H1 (cell line): ENCODE measurements around the gene CROCC2. TPM values are rescaled to one million over a fixed set of nuclear protein-coding genes. Genes with fewer than 3 reads are reported as not detected.

Experiments
- JUND ChIP-seq: IDR thresholded peaks from 2 replicates; pipeline ENCODE4 v1.6.1; 2011; ENCODE audit warnings: mild to moderate bottlenecking, improper control_type of control experiment, low read length
- polyA plus RNA-seq, 7 experiments: library from polyadenylated mRNA; depleted of rRNA in 3 of 7; stranded (reverse) in 5 of 7; unstranded in 2 of 7; fragments of >200 nt in 5 of 7; fragments of 200-250 nt in 2 of 7; gene quantifications; 1 replicate in 5 of 7; 2 replicates in 1 of 7; 4 replicates in 1 of 7; pipeline versions ENCODE4 v1.2.1 to v1.2.3, GENCODE V29; 2011 to 2013; ENCODE audit warnings: missing spikeins in 2 of 7, mixed read lengths in 2 of 7
- total RNA-seq: library from RNA; stranded (reverse); fragmentation: NEBNext Ultra II Directional; extraction: Animal tissue kit (Norgen Biotek cat#: 25700); gene quantifications from 2 replicates; pipeline ENCODE4 v1.2.1, GENCODE V29; 2021

CROCC2 gene
- total and polyA plus RNA-seq, 2 of the 8 experiments (the other 6 are each of a cell fraction or from before 2014, with no cell fraction given) = not detected

GRCh38 chr2:240970104-240970503, 64.0 kb downstream of the CROCC2 start (continued):
- no peak for TF ChIP-seq JUND
